Fibroblast of mammary gland (primary cell): ENCODE measurements around the gene GPATCH11.

Experiments
- DNase-seq: peaks from one replicate; pipeline ENCODE4 v3.0.0-alpha.2; 2010; ENCODE audit warnings: low read depth
- H3K4me3 ChIP-seq: 2 replicates; pipeline ENCODE4 v1.5.1; 2011; ENCODE audit warnings: low read depth, mild to moderate bottlenecking, low read length, moderate library complexity; ENCODE audit not compliant: control insufficient read depth
- CTCF ChIP-seq: conservative IDR thresholded peaks from 2 replicates; pipeline ENCODE4 v1.5.1; 2011; ENCODE audit warnings: low read depth, low read length, inconsistent platforms; ENCODE audit not compliant: control insufficient read depth, insufficient read depth

Gene GPATCH11

GRCh38 chr2:37119157-37119556 is 34.8 kb downstream of the GPATCH11 start:
- no peak overlapping the region for H3K4me3 ChIP-seq
- no peak for TF ChIP-seq CTCF
- no peak for DNase-seq

GRCh38 chr2:37125416-37125815 is 41.1 kb downstream of the GPATCH11 start:
- DNase-seq = no peak
- no peak for TF ChIP-seq CTCF
- H3K4me3 ChIP-seq = no peak overlapping the region

GRCh38 chr2:37132914-37133313 is 48.6 kb downstream of the GPATCH11 start:
- DNase-seq = no peak
- no peak overlapping the region for H3K4me3 ChIP-seq
- no peak for TF ChIP-seq CTCF

GRCh38 chr2:37142546-37142945 is 58.2 kb downstream of the GPATCH11 start:
- no peak overlapping the region for H3K4me3 ChIP-seq
- TF ChIP-seq CTCF = no peak
- DNase-seq = no peak

- peak; percentile 35 for DNase-seq
Measured at GRCh38 chr2:37143974-37144373, 59.7 kb downstream of the GPATCH11 start.

GRCh38 chr2:37146062-37146461 is 61.7 kb downstream of the GPATCH11 start:
- no peak for TF ChIP-seq CTCF
- no peak for DNase-seq
- H3K4me3 ChIP-seq = no peak overlapping the region

More at GRCh38 chr2:37143974-37144373, 59.7 kb downstream of the GPATCH11 start:
- H3K4me3 ChIP-seq = no peak overlapping the region
- no peak for TF ChIP-seq CTCF

- DNase-seq = no peak
- TF ChIP-seq CTCF = no peak
- H3K4me3 ChIP-seq = no peak overlapping the region
Measured at GRCh38 chr2:37148325-37148724, 64.0 kb downstream of the GPATCH11 start.
